Measurements from ENCODE around the gene AKAP13. TPM values are rescaled to one million over a fixed set of nuclear protein-coding genes. Genes with fewer than 3 reads are reported as not detected.

AKAP13 gene
- total RNA-seq, 1 donor from 2014 or later: 41.1 TPM

DNA sequence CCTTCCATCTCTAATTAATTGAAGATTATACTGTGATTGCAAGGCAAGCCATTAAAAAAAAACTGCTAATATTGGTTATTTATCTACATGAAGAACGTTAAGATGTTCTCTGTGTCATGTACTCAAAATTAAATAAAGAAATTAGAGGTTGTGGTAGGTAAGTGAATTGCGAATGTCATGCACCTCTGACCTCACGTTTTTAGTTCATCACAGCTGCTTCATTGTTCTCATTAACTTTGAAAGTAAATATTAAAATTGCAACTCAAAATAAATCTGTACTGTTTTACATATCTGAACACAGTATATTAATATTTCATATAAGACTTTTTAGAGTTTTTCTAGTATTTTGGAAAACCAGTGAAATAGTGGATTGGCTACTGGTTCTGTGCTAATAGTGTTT is 320.4 kb downstream of the AKAP13 start:
- TF ChIP-seq, protein P1, sequence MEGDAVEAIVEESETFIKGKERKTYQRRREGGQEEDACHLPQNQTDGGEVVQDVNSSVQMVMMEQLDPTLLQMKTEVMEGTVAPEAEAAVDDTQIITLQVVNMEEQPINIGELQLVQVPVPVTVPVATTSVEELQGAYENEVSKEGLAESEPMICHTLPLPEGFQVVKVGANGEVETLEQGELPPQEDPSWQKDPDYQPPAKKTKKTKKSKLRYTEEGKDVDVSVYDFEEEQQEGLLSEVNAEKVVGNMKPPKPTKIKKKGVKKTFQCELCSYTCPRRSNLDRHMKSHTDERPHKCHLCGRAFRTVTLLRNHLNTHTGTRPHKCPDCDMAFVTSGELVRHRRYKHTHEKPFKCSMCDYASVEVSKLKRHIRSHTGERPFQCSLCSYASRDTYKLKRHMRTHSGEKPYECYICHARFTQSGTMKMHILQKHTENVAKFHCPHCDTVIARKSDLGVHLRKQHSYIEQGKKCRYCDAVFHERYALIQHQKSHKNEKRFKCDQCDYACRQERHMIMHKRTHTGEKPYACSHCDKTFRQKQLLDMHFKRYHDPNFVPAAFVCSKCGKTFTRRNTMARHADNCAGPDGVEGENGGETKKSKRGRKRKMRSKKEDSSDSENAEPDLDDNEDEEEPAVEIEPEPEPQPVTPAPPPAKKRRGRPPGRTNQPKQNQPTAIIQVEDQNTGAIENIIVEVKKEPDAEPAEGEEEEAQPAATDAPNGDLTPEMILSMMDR (IDR thresholded peaks at IDR 0.05; ENCODE audit: insufficient read depth, low read length, severe bottlenecking): no peak
- no peak for FAIRE-seq

DNA sequence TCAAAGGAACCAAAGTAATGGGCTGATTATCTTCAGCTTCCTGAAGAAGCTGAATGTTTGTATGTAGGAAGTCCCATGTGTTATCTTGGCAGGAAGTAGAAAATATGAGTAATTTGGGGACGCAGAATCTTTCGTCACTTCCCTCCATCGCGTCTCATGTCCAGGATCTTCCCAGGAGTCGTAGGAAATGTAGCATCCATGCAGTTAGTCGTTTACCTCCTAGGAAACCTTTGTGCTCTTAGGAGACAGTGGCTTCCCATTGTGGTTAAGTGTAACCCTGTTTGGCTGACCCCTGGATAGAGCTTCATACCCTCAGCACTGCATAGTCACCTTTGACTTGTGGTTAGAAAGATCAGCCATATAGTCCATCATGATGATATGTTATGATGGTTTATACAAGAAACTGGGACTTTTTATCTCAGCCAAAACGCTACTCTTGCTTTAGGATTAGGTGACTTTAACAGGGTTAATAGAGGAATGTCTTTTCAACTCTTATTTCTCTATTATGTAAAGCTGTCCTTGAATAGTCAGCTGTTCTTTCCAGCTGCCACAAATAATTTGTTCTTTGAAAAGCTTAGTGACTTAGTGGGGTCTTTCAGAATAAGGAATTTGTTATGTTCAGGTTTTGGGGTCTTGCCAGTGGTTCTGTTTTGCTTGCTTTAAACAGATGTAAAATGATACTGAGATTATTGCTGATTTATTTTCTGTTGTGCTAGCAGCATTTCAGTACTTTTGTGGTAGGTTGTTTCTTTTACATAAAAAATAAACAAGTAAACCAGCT is 322.1 kb downstream of the AKAP13 start:
- DNase-seq (ENCODE audit: low read depth): no peak
- FAIRE-seq: no peak
- TF ChIP-seq, protein P1 (IDR thresholded peaks at IDR 0.05; ENCODE audit: insufficient read depth, low read length, severe bottlenecking): no peak
- Histone ChIP-seq H3K4me3 (ENCODE audit: low read depth, low read length) (no peak overlapping the region), H3K36me3 (ENCODE audit: control insufficient read depth, insufficient read depth, low read length) (no peaks in the 10 kb centered on the region), H3K27me3 (ENCODE audit: control insufficient read depth, insufficient read depth, low read length) (no peaks in the 10 kb centered on the region)

More for the DNA sequence above, 320.4 kb downstream of the AKAP13 start:
- no peaks in the 10 kb centered on the region for H3K36me3 ChIP-seq (ENCODE audit: control insufficient read depth, insufficient read depth, low read length)
- H3K4me3 ChIP-seq (ENCODE audit: low read depth, low read length): no peak overlapping the region
- DNase-seq (ENCODE audit: low read depth): no peak
- no peaks in the 10 kb centered on the region for H3K27me3 ChIP-seq (ENCODE audit: control insufficient read depth, insufficient read depth, low read length)

DNA sequence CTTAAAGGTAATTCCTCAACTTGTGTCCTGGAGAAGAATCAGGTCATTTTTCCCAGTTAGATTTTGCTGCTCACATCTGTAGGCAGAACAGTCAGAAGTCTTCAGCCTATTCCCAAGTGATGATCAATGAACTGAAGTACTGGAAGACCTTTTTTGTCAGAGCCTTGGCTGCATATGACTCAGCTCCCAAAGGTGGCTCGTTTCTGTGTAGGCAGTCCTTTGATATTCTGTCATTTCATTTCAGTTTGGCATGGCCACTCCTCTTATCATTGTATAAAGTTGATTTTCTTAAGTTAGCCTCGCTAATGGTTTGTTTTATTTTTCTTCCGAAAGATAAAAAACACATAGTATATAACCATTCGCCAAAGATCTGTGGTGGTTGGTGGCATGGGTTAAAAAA is 323.7 kb downstream of the AKAP13 start:
- no peak overlapping the region for H3K4me3 ChIP-seq (ENCODE audit: low read depth, low read length)
- TF ChIP-seq, protein P1 (IDR thresholded peaks at IDR 0.05; ENCODE audit: insufficient read depth, low read length, severe bottlenecking): no peak
- H3K27me3 ChIP-seq (ENCODE audit: control insufficient read depth, insufficient read depth, low read length): no peaks in the 10 kb centered on the region
- peaks cover 3% of the 10 kb centered on the region for H3K36me3 ChIP-seq (ENCODE audit: control insufficient read depth, insufficient read depth, low read length)
- FAIRE-seq: no peak
- DNase-seq (ENCODE audit: low read depth): no peak

DNA sequence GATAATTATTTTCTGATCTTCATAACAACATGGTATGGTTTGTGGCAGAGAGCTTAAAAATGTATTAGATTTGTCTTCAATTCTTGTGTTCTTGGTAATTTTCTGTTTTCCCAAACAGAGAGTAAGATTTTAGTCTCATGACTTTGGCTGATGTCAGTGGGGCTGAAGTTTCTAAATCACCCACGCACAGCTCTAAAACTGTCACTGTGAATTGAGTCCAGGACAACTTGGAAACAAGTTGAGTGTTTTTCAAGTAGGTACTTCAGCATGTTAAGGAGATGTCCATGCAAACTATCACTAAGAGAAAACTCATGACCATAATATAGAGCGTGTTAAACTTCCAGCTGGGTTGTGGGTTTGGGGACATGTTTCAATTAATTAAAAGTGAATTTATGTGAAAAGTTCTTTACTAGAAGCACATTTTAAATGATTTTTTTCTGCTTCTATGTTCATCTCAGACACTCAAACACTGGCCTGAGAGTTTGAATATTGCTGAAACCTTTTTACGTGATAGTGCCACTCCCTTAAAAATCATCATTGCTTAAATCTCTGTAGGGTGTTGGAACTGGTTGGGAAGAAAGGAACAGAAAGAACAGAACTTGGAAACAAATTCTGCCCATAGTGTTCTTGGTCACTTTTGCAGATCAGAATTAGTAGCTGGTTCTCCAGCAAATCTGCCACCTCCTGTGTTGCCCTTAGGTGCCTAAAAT is 324.5 kb downstream of the AKAP13 start:
- DNase-seq (ENCODE audit: low read depth): no peak
- TF ChIP-seq, protein P1 (IDR thresholded peaks at IDR 0.05; ENCODE audit: insufficient read depth, low read length, severe bottlenecking): no peak
- Histone ChIP-seq H3K4me3 (ENCODE audit: low read depth, low read length) (no peak overlapping the region), H3K27me3 (ENCODE audit: control insufficient read depth, insufficient read depth, low read length) (no peaks in the 10 kb centered on the region), H3K36me3 (ENCODE audit: control insufficient read depth, insufficient read depth, low read length) (peaks cover 3% of the 10 kb centered on the region)
- FAIRE-seq: no peak

DNA sequence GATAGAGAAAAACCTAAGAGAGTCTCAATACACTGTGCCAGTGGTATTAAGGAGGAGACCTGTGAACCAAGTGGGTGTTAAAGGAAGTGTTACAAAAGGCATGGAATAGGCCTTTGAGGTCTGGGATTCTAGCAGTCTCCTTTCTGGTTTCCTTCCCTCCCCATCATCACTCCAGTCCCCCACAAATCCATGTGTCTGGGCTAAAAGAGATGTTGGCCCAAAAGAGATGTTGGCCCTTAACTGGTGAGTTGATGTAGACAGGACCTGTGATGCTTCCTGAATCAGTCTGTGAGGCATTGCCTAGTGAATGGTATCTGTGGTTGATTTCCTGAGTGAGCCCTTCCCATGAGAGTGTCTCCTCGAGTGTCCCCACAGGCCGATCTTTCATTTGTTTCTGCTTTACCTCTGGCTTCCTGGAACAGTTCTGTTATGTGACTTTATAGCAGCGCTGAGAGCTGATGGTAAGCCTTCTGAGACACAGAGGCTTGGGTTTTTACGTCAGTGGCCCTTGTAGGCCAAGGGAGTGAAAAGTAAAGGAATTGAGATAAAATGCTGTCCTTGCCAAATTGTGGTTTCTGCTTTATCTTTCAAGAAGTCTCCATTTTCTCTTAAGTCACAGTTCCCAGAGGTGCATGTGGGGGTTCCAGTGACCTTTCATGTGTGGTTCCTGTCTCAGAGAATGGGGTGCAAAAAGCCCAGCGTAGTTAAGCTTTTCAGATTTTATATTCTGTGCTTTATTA is 326.5 kb downstream of the AKAP13 start:
- TF ChIP-seq, protein P1 (IDR thresholded peaks at IDR 0.05; ENCODE audit: insufficient read depth, low read length, severe bottlenecking): no peak
- Histone ChIP-seq H3K36me3 (ENCODE audit: control insufficient read depth, insufficient read depth, low read length) (peaks cover 5% of the 10 kb centered on the region), H3K4me3 (ENCODE audit: low read depth, low read length) (no peak overlapping the region), H3K27me3 (ENCODE audit: control insufficient read depth, insufficient read depth, low read length) (no peaks in the 10 kb centered on the region)
- DNase-seq (ENCODE audit: low read depth) (no peak), FAIRE-seq (no peak)
